ENCODE data around the gene COLEC11.
"Not testable (repeated sequence)": the region's sequence is repeated elsewhere in the genome, so short reads cannot be mapped to it uniquely, and the experiment has no call there.

Gene COLEC11

GRCh38 chr2:3626118-3626811 lies 31.4 kb downstream of the COLEC11 start:
- no peak for DNase-seq

GRCh38 chr2:3626812-3627499 lies 32.0 kb downstream of the COLEC11 start:
- DNase-seq = no peak

DNA sequence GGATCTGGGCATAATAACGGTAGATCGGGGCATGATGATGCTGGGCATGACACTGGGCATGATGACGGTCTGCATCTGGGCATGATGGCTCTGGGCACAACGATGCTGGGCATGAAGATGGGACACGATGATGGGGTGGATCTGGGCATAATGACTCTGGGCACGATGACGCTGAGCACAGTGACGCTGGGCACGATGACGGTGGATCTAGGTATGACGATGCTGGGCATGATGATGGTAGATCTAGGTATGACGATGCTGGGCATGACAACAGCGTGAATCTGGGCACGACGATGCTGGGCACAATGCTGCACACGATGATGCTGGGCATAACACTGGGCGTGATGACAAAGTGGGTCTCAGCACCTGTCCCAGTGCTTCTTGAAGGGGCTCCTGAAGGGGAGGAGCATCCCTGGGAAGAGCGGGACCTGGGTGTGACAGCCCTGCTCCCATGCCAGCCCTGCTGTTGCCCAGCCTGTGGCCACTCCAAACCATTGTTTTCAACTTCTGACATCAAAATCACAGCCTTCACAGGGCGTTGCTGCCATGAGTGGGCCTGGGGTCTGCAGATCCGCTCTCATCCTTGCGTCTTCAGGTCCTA lies 32.7 kb downstream of the COLEC11 start:
- no peak for DNase-seq

DNA sequence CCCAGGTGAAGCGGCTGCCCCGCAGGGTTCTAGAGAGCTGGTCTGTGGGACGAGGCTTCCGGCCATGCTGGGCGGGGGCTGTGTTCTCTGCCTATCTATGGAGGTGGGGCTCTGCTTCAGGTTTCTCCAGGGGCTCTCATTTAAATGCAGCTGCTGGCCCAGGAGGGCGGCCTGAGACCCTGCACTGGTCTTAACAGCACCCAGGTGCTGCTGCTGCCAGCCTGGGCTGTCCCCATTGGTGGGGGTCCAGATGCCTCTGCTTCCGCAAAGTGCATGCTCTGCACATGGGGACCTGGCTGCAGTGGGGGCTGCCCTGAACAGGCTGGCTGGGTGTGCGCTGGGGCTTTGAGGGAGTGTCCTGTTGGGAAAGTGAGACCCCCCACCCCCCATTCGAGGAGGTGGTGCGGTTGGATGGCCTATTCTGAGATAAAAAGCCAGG lies 33.3 kb downstream of the COLEC11 start:
- no peak for DNase-seq

GRCh38 chr2:3628800-3629199 lies 33.9 kb downstream of the COLEC11 start:
- no peak for DNase-seq

GRCh38 chr2:3630631-3631030 lies 35.7 kb downstream of the COLEC11 start:
- DNase-seq = no peak

DNA sequence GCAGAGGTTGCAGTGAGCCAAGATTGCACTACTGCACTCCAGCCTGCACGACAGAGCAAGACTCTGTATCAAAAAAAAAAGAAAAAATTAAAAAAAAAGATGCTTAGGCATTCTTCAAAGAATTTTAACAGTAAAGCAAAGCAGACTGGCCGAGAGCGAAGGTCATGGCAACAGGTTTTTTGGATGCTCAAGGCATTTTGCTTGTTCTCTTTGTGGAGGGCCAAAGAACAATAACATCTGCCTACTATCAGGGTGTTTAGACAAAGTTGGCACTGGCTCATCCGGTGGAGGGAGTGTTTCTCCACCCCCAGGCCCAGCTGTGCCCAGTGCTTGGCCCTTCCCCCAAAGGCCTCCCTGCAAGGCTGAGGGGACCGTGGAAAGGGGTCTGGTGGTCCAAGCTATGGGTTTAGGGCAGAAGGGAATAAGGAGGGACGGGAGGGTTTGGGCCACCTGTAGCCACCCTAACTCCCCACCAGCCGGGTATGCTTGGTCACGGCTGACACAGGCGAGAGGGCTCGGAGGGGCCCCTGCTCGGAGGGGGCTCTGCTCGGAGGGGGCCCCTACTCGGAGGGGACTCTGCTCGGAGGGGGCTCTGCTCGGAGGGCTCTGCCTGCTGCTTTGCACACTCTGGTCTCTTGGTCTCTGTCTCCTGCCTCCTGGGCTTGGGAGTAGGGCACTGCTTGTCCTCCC lies 36.4 kb downstream of the COLEC11 start:
- no peak for DNase-seq

DNA sequence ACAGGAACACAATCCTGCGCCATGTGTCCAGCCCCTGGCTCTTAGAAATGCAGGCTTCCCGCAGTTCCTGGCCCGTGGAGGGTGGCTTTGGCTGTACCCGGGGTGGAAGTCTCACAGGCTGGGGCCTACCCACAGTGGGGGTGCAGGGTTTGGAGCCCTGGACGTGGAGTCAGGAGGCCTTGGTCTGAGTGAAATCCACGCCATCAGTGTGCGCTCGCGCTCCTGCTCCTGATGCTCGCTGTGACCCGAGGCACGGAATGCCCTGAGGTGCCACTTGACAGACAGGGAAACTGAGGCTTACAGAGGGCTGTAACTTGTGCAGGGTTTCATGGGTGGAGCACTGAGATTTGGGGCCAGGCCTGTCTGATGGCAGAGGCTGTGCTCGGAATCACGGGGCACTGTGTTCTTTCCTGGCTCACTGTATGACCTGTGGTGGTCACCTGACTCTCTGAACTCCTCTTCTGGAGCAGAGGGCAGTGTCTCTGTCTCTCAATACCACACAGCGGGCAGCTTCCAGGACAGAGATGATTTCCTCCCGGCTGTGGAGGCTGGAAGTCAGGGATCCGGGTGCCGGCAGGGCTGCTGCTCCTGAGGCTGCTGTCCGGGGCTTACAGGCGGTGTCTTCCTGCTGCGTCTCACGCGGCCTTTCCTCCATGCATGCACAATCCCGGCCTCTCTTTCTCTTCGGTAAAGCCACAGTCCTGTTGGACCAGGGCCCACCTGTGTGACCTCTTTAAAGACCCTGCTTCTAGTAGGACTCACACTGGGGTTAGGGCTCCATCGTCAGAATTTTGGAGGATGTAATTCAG lies 37.1 kb downstream of the COLEC11 start:
- no peak for DNase-seq

DNA sequence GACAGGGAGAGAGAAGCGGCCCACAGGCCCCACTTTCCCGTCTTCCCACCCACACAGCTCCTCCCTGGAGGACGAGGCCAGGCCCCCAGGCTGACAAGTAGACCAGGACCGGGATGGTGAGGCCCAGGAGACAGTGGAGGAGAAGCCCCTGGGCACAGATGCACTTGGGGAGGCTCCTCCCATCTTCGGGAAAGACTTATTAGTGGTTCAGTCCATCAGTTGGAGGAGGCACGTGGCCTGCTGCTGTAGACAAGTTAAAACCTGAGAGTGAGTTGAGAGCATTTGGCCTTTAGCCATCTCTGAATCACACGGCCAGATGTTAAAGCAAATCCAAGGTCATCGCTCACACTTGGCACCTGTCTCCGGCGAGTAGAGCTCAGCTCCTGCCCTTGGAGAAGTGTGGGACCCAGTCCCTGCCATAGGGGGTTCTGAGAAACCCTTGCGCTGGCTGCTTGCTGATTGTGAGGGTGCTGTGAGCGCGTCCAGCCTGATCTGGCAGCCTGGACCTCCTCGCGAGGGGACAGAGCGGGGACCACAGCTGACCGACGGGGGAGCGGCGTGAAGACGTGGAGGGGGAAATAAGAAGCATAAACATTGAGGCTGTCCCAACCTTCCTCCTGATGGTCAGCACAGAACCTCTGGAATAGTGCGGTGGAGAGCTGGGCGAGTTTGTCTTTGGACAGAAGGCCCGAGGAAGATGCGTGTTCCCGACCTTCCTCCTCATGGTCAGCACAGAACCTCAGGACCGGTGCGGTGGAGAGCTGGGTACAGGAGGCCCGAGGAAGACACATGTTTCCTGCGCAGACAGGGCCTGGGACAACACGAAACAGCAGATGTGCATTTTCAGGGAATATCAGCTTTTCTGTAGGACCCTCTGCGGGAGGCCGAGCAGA lies 38.4 kb downstream of the COLEC11 start:
- no peak for DNase-seq

GRCh38 chr2:3633982-3634595 lies 39.2 kb downstream of the COLEC11 start:
- DNase-seq = no peak

GRCh38 chr2:3634596-3635121 lies 39.7 kb downstream of the COLEC11 start:
- DNase-seq = no peak

DNA sequence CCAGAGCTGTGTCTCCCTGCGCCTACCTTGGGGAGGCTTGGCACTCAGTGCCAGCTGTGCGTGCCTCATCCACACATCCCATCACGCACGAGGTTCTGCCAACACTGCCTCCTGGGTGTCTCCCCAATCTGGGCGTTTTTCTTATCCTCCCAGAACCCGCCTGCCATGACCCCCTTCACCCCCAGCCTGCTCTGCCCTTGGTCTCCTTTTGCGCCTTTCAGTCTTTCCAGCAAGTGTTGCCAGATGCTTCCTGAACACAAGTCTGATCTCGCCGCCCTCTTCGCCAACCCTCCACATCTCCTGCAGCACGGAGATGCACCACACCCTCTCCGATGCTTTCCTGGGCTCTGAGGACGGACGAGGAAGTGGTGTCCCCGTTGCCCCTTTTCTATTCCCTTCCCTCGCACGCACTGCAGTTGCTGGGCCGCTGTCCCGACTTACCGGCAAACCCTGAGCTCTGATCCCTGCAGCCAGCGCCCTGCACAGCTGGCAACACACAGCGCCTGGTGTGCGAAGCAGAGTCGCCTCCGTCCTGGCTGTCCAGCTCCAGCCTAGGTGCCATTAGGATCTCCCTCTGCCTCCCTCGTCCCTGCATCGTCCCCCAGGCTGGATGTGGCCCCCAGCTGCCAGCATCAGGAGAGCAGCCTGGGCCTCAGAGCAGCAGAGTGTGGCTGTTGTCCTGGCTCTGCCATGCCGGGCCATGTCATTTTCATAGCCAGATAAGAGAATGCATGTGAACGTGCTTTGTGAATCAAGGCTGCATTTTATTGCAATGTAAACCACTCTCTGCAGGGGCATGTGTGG lies 40.5 kb downstream of the COLEC11 start:
- no peak for DNase-seq

GRCh38 chr2:3635975-3636327 lies 41.0 kb downstream of the COLEC11 start:
- not testable (repeated sequence) for DNase-seq

- no peak for DNase-seq
These were observed 41.8 kb downstream of the COLEC11 start for GRCh38 chr2:3636586-3637310.

DNA sequence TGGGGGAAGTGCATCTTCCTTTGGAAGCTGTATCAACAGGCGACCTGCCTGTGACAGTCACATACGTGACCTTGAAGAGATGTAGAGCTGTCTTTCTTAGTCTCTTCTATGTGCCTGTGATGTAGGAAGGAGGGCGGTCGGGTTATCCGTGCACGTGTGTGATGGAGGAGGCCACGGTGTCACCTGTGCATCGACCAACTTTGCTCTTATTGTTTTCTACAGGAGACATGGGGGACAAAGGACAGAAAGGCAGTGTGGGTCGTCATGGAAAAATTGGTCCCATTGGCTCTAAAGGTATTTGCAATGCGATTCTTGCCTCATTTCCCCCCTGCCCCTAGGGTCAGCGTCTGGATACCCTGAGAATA lies 42.4 kb downstream of the COLEC11 start:
- DNase-seq = no peak

DNA sequence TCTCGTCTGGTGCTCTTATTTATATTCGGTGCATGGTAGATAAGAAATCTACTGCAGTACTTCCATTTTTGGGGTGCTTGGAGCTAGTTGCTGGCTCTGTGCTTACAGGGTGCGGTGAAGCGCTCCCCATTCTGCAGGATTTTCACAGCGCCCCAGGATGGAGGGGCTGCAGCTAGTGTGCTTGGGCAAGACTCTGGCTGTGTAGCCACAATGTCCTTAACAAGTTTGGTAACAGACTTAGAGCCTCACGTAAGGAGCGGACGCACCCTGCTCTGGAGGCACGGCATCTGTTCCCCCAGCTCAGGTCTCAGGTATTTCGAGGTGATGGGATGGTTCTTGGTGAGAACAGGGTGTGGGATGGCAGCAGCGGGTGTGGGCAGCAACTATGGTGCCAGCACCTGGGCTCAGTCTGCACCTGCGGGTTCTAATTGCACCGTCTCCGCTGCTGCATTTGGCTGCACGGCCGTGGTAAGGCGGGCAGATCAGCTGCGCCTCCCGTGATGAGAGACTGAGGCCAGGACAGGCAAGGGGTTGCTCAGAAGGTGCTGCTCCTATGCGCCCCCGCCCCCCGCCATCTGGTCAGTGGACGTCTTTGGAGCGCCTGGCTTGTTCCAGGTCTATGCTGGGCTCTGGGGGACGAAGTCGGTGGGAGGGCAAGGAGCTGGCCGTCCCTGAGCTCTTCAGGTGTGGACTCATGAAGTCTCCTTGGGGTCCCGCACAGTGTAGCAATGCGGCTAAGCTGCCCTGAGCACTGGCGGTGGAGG lies 43.0 kb downstream of the COLEC11 start:
- no peak for DNase-seq

DNA sequence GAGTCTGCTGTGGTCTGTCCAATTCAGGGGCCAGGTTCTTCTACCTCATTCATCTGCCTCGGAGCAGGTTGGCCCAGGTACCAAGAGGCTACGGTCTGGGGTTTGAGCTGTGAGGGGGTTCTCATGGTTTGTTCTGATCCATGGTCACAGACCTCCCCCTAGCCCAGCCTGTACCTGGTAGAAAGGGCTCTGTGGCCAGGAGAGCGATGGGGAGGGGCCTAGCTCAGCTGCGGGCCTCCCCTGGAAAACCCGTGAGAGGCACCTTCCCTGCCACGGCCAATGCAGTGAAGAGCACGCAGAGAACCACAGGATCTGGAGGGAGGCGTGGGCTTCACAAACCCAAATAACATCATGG lies 43.5 kb downstream of the COLEC11 start:
- DNase-seq = no peak

GRCh38 chr2:3639015-3639630 lies 44.2 kb downstream of the COLEC11 start:
- DNase-seq = no peak
